CD4-positive, alpha-beta T cell treated with Interferon alpha-2 for 1 hour (primary cell): Measurements from ENCODE around the gene C9orf43.
A peak's percentile ranks its signal among the peaks of the same experiment; 100 is the strongest.
"Not testable (repeated sequence)": the region's sequence is repeated elsewhere in the genome, so short reads cannot be mapped to it uniquely, and the experiment has no call there.

ENCODE experiments used
- DNase-seq, 2 donors: peaks; one replicate each; pipeline ENCODE4 v3.0.0-alpha.2; 2020 to 2022

C9orf43 gene

GRCh38 chr9:113386571-113387393, 23.8 kb upstream of the C9orf43 start:
- no peak for DNase-seq

- no peak for DNase-seq
Measured at GRCh38 chr9:113387560-113388230, 22.9 kb upstream of the C9orf43 start.

GRCh38 chr9:113388833-113389232, 21.7 kb upstream of the C9orf43 start:
- DNase-seq = no peak

- DNase-seq = no peak
Measured at GRCh38 chr9:113389451-113389850, 21.1 kb upstream of the C9orf43 start.

GRCh38 chr9:113390192-113390960, 20.2 kb upstream of the C9orf43 start:
- no peak for DNase-seq

GRCh38 chr9:113391917-113392316, 18.6 kb upstream of the C9orf43 start:
- no peak for DNase-seq

GRCh38 chr9:113393281-113393680, 17.3 kb upstream of the C9orf43 start:
- DNase-seq = no peak

GRCh38 chr9:113395000-113395861, 15.3 kb upstream of the C9orf43 start:
- DNase-seq = no peak

GRCh38 chr9:113397203-113397631, 13.3 kb upstream of the C9orf43 start:
- DNase-seq = no peak

- no peak for DNase-seq
Measured at GRCh38 chr9:113398796-113399195, 11.8 kb upstream of the C9orf43 start.

GRCh38 chr9:113399646-113400200, 10.8 kb upstream of the C9orf43 start:
- no peak for DNase-seq

- peak; percentile 99 for DNase-seq
Measured at GRCh38 chr9:113401027-113401792, 9.3 kb upstream of the C9orf43 start, which contains the start of gene ALAD. Gene ALAD (minus strand): TSS chr9:113401284. CDS start chr9:113393559, 7,725 bp downstream.

- DNase-seq = no peak
Measured at GRCh38 chr9:113403646-113404045, 6.9 kb upstream of the C9orf43 start.

- DNase-seq = not testable (repeated sequence)
Measured at GRCh38 chr9:113406353-113406752, 4.2 kb upstream of the C9orf43 start.

- DNase-seq = peak; percentile 68 to 73
Measured at GRCh38 chr9:113406873-113407511, 3.6 kb upstream of the C9orf43 start.

- DNase-seq = no peak
Measured at GRCh38 chr9:113409481-113409880, 1.1 kb upstream of the C9orf43 start.

- no peak for DNase-seq
Measured at GRCh38 chr9:113409883-113410206, 702 bp upstream of the C9orf43 start.

GRCh38 chr9:113416149-113416721, 5.7 kb downstream of the C9orf43 start:
- peak in 1 of 2 donors; percentile 12 for DNase-seq

- peak in 1 of 2 donors; percentile 16 for DNase-seq
Measured at GRCh38 chr9:113417370-113417769, 6.8 kb downstream of the C9orf43 start.

- no peak for DNase-seq
Measured at GRCh38 chr9:113421726-113422125, 11.2 kb downstream of the C9orf43 start.
